HG02884 (cell line): ENCODE results near the gene TTC24.
"Not testable (repeated sequence)": the region's sequence is repeated elsewhere in the genome, so short reads cannot be mapped to it uniquely, and the experiment has no call there.

Experiments used
- ATAC-seq: cut with Tn5 transposase; IDR thresholded peaks from one replicate; pipeline ENCODE4 v1.9.1; 2021; ENCODE audit warnings: mild to moderate bottlenecking, moderate library complexity; ENCODE audit not compliant: unreplicated experiment

TTC24 gene

GRCh38 chr1:156602557-156602993 lies 23.1 kb downstream of the TTC24 start:
- ATAC-seq: no peak

GRCh38 chr1:156607344-156607743 lies 27.8 kb downstream of the TTC24 start:
- not testable (repeated sequence) for ATAC-seq

DNA sequence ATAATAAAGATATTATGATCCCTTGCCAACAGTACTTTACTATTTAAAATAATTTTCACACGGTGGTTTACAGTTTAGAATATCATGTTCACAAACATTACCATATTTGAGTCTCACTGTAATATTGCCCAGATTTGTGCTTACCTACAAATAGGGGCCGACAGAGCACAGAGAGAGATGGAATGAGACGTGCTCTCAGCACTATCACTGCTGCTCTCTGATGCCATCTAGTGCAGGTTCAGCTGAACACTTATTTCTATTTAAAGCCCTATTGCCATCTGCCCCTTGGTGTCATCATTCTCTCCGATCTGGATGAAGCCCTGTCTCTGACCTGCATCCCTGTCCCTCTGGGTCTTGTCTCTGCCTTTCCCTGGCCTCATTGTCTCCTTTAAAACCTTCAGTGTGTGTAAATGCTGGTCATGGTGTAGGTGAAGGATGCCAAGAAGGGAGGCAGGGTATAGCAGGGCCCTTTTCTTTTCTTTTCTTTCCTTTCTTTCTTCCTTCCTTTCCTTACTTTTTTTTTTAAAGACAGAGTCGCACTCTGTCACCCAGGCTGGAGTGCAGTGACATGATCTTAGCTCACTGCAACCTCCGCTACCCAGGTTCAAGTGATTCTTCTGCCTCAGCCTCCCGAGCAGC lies 28.6 kb downstream of the TTC24 start:
- ATAC-seq: no peak

GRCh38 chr1:156608981-156609380 lies 29.5 kb downstream of the TTC24 start:
- ATAC-seq: no peak

DNA sequence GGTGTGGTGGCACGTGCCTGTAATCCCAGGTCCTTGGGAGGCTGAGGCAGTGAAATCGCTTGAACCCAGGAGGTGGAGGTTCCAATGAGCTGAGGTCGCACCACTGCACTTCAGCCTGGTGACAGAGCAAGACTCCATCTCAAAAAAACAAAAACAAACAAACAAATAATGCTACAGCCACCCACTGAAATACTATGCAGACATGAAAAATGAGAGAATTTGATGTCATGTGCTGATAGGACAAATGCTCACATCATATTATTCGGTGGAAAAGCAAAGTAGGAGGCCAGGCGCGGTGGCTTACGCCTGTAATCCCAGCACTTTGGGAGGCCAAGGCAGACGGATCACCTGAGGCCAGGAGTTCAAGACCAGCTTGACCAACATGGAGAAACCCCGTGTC lies 30.5 kb downstream of the TTC24 start:
- ATAC-seq: not testable (repeated sequence)

DNA sequence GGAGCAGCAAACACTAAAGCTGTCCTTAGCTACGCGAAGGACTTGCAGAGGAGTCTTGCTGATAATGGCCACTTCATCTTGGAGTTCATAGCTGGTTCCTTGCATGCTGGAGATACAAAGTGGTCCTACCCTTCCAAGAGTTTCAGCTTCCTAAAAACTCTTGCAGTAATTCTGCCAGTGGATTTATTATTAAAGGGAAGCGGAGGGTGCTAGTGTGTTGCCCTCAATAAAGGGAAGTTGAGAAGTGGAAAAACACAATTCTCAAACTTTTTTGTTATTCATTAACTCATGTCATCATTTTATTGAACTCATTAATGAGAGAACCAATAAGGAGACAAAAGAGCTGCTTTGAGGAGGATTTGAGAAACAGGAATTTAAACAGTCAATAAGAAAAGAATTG lies 33.1 kb downstream of the TTC24 start:
- ATAC-seq: no peak

DNA sequence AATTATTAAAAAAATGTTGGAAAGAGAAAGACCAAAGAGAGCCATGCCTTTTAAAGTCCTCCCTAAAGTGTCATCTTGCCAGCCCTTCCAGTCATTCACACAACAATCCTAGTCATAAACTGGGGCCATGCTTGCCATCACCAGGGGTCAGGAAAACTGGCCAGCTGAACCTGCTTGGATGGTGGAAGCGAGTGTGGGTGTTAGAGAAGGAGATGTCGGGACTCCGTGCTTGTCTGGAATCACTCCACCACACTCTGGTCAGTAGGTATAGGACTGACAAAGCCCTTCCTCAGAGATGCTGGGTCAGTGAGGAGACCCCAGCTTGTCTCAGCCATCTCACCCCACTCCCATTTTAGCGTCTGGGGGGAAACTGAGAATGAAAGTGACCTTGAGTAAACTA lies 36.4 kb downstream of the TTC24 start:
- ATAC-seq: no peak

- ATAC-seq: no peak
These were observed 36.9 kb downstream of the TTC24 start for GRCh38 chr1:156616463-156616862.

DNA sequence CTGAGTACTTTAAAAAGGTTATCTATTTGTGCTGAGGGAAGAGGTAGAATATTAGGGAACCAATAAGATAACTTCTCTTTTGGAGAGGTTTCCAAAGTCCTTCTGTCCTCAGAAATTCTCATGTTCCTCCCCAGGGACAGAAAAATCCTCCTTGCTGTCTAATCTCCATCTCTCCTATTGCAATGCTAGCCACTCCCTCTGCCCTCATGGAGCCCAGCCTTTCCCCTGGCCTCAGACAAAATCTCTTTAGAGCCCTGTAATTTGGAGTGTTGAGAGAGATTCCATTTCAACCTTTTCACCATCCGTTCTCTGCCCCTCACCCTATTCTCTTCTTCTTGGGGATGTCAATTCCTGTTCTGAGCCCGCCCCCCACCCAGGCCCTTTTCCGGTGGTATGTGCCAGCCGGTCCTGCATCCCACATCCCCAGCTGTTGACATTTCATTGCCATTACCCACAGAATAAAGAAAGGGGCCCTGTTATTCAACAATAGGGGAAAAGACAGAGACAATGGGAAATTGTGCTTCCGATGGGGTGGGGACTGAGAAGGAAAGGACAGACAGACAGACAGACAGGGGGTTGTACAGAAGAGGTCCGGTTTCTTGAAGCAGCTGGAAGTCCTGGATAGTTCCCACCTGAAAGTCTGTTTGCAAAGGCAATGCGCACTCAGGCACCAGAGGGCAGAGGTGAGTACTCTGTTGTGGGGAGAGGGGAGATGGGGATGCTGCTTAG lies 39.5 kb downstream of the TTC24 start, which contains the start of gene HAPLN2:
TSS of gene HAPLN2 (plus strand) at position 563 of the 729 bp plus-strand sequence. CDS start 4,076 bp downstream, outside the sequence.
- ATAC-seq: no peak

GRCh38 chr1:156619582-156619955 lies 40.0 kb downstream of the TTC24 start:
- ATAC-seq: no peak

DNA sequence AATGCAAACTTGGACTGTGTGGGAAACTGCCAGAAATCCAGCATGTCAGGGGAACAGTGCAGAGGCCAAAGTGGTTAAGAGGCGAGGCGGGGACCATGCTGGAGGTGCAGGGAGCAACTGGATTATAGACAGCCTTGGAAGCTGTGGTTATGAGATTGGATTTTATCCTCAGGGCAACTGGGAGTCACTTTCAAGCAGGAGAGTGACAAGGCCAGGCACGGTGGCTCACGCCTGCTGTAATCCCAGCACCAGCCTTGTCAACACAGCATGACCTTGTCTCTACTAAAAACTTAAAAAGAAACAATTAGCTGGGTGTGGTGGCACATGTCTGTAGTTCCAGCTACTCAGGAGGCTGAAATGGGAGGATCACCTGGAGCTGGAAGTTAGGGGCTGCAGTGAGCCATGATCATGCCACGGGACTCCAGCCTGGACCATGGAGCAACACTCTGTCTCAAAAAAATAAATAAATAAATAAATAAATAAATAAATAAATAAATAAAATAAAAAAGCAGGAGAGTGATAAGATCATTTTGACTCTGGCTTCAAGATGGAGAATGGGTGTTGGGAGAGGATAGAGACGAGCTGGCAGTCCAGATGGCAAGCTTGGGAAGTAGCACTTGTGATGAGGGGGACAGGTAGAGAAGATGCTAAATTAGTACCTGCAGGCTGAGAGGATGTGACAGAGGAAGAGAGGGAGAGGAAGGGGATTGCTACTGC lies 43.2 kb downstream of the TTC24 start:
- ATAC-seq: no peak

- no peak for ATAC-seq
These were observed 44.7 kb downstream of the TTC24 start for GRCh38 chr1:156623946-156624813.

- no peak for ATAC-seq
These were observed 45.4 kb downstream of the TTC24 start for GRCh38 chr1:156624814-156625435.

- no peak for ATAC-seq
These were observed 46.0 kb downstream of the TTC24 start for GRCh38 chr1:156625436-156626078.

- no peak for ATAC-seq
These were observed 46.5 kb downstream of the TTC24 start for GRCh38 chr1:156626079-156626438.

- ATAC-seq: no peak
These were observed 47.9 kb downstream of the TTC24 start for GRCh38 chr1:156627313-156627880.

DNA sequence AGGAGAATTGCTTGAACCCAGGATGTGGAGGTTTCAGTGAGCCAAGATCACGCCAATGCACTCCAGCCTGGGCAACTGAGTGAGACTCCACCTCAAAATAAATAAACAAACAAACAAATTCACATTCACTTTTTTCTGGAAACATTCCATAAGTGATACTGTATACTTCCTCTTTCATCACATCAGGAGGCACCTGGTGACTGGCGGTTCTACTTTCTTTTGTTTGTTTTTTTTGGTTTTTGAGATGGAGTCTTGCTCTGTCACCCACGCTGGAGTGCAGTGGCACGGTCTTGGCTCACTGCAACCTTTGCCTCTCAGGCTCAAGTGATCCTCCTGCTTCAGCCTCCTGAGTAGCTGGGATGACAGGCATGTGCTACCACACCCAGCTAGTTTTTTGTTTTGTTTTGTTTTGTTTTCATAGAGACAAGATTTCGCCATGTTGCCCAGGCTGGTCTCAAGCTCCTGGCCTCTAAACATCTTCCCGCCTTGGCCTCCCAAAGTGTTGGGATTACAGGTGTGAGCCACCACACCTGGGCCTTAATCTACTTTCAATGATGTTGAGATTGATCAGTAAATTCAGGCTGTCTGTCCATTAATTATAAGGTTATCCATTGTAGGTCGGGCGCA lies 50.4 kb downstream of the TTC24 start:
- ATAC-seq: no peak

- not testable (repeated sequence) for ATAC-seq
These were observed 51.6 kb downstream of the TTC24 start for GRCh38 chr1:156631152-156631551.

- no peak for ATAC-seq
These were observed 52.8 kb downstream of the TTC24 start for GRCh38 chr1:156632355-156632754.
